Effector memory CD4-positive, alpha-beta T cell (primary cell): ENCODE results near the gene FGD4.

Experiments used
- DNase-seq, 3 donors: peaks; one replicate each; pipeline ENCODE4 v3.0.0-alpha.2; 2020
- H3K27ac ChIP-seq: 2 replicates; pipeline ENCODE4 v1.7.0; 2013; ENCODE audit warnings: mild to moderate bottlenecking, low read length, moderate library complexity; ENCODE audit not compliant: insufficient read depth, poor library complexity, severe bottlenecking
- H3K27me3 ChIP-seq: replicated peaks from 2 replicates; pipeline ENCODE4 v1.7.0; 2013; ENCODE audit warnings: mild to moderate bottlenecking, low read length; ENCODE audit not compliant: insufficient read depth, control insufficient read depth, poor library complexity, severe bottlenecking
- H3K36me3 ChIP-seq: 2 replicates; pipeline ENCODE4 v1.7.0; 2013; ENCODE audit warnings: mild to moderate bottlenecking, low read length, moderate library complexity; ENCODE audit not compliant: control insufficient read depth, insufficient read depth
- H3K4me1 ChIP-seq: 2 replicates; pipeline ENCODE4 v1.7.0; 2013; ENCODE audit warnings: low read length, mild to moderate bottlenecking; ENCODE audit not compliant: control insufficient read depth, insufficient read depth, poor library complexity, severe bottlenecking
- H3K4me3 ChIP-seq: 2 replicates; pipeline ENCODE4 v1.7.0; 2013; ENCODE audit warnings: low read length, low read depth, mild to moderate bottlenecking; ENCODE audit not compliant: insufficient read depth, poor library complexity, severe bottlenecking
- H3K9me3 ChIP-seq: 2 replicates; pipeline ENCODE4 v1.7.0; 2013; ENCODE audit warnings: mild to moderate bottlenecking, low read length, moderate library complexity; ENCODE audit not compliant: control insufficient read depth

Gene FGD4

GRCh38 chr12:32606443-32606842, 207.1 kb downstream of the FGD4 start:
- no peak overlapping the region for H3K27ac ChIP-seq
- no peak for DNase-seq
- H3K4me1 ChIP-seq: no peaks in the 10 kb centered on the region
- H3K36me3 ChIP-seq: no peaks in the 10 kb centered on the region
- H3K27me3 ChIP-seq: no peaks in the 10 kb centered on the region
- H3K9me3 ChIP-seq: no peaks in the 10 kb centered on the region
- H3K4me3 ChIP-seq: no peak overlapping the region

DNA sequence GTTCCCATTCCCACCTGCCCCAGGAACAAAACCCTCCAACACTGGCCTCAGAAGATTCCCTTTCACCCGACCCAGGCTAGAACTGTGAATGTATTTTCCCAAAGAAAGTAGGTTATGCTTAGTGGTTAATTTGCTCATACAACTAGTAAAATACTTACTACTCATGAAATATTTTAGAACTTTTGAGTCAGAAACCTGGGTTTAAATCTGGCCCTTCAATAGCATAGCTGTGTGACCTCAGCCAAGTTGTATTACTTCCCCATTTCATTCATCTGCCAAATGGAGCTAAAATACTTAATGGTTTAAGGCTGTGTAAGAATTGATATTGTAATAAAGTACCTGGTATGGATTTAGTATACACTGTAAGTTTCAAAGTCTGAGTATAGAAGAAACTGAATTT, 210.6 kb downstream of the FGD4 start:
- Histone ChIP-seq H3K9me3 (no peaks in the 10 kb centered on the region), H3K27me3 (no peaks in the 10 kb centered on the region), H3K36me3 (no peaks in the 10 kb centered on the region), H3K4me1 (no peaks in the 10 kb centered on the region), H3K27ac (no peak overlapping the region), H3K4me3 (no peak overlapping the region)
- no peak for DNase-seq

DNA sequence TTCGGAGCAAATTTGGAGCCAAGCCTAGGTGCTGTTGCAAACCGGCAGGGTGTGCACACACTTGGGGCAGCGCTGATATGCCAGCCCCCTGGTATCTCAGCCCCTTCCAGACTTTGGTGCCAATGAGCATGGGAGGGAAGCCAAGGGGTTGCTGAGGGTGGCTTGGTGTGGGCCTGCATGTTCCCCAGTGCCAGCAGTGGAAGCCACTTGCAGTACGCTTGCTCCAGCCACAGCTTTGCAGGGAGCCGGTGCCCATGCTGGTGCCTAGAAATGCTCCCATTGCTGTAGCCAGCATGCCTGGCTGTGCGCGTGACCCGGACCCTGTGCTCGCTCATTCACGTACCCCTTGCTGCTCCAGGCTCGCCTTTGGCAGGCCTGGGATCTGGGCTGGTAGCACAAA, 212.6 kb downstream of the FGD4 start:
- Histone ChIP-seq H3K36me3 (no peaks in the 10 kb centered on the region), H3K27me3 (no peaks in the 10 kb centered on the region), H3K27ac (no peak overlapping the region), H3K9me3 (no peaks in the 10 kb centered on the region), H3K4me3 (no peak overlapping the region), H3K4me1 (no peaks in the 10 kb centered on the region)
- no peak for DNase-seq

DNA sequence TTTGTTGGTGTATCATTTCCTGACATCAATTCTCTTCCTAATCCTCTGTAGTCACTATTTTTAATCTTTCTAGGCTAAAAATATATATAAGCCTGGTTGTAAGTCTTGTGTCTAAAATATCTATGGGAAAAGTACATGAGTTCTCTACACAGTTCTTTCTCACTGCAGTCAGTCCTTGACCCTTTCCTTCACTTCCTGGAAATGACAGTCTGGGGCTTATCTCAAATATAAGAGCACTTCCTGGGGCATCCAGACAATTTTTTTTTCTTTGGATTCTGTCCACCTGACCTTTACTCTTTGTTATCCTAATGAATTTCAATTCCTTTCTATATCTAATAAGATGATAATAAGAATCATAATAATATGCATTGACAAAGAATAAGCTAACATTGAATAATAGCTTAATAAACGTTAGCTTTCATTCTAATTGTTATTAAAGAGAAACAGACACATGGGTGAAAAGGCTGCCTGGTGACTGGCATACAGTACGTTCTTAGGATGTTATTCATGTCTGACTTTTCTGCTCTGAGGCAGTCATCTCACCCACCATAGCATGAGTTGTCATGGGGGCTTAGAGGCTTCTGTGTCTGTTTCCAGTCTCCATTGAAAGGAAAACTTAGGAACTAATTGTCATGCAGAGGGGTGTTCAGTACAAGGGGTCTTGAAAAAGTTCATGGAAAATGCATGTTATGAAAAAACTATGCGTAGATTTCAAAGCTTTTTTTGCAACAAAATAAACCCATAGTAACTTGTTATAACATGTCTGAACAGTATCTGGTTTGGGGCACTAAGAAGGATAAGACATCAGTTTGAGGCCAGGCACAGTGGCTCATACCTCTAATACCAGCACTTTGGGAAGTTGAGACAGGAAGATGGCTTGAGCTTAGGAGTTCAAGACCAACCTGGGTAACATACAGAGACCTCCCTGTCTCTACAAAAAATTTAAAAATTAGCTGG, 213.6 kb downstream of the FGD4 start:
- DNase-seq: no peak
- Histone ChIP-seq H3K9me3 (no peaks in the 10 kb centered on the region), H3K27me3 (no peaks in the 10 kb centered on the region), H3K4me3 (no peak overlapping the region), H3K4me1 (no peaks in the 10 kb centered on the region), H3K27ac (no peak overlapping the region), H3K36me3 (no peaks in the 10 kb centered on the region)

- Histone ChIP-seq H3K27ac (no peak overlapping the region), H3K4me1 (no peaks in the 10 kb centered on the region), H3K9me3 (no peaks in the 10 kb centered on the region), H3K27me3 (no peaks in the 10 kb centered on the region), H3K36me3 (no peaks in the 10 kb centered on the region), H3K4me3 (no peak overlapping the region)
- no peak for DNase-seq
Observed at GRCh38 chr12:32615441-32615840, 216.1 kb downstream of the FGD4 start.

GRCh38 chr12:32617534-32617933, 218.2 kb downstream of the FGD4 start:
- H3K27ac ChIP-seq: no peak overlapping the region
- DNase-seq: no peak
- no peaks in the 10 kb centered on the region for H3K36me3 ChIP-seq

GRCh38 chr12:32618115-32618514, 218.8 kb downstream of the FGD4 start:
- Histone ChIP-seq H3K4me3 (no peak overlapping the region), H3K9me3 (no peaks in the 10 kb centered on the region), H3K27me3 (no peaks in the 10 kb centered on the region), H3K36me3 (no peaks in the 10 kb centered on the region), H3K4me1 (no peaks in the 10 kb centered on the region), H3K27ac (no peak overlapping the region)
- DNase-seq: no peak

More at GRCh38 chr12:32617534-32617933, 218.2 kb downstream of the FGD4 start:
- Histone ChIP-seq H3K9me3 (no peaks in the 10 kb centered on the region), H3K27me3 (no peaks in the 10 kb centered on the region), H3K4me1 (no peaks in the 10 kb centered on the region), H3K4me3 (no peak overlapping the region)

DNA sequence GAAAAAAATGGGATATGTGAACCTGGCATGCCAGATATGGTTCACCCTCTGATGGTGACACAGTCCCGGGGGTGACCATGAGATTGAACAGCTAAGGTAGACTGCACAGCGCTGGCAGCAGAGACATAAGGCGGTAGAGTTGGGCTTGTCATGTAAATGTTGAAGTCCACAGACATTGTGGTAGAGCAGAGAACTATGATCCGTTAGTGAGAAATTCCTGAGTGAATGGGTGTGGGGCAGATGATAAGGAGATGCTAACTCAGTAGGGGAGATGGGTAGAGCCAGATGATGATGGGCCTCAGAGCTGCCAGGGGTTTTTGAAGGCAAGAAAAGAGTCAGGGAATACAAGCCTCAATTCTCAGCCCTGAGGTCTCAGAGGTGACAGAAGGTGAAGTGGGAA, 228.6 kb downstream of the FGD4 start:
- no peaks in the 10 kb centered on the region for H3K9me3 ChIP-seq
- H3K4me1 ChIP-seq: no peaks in the 10 kb centered on the region
- DNase-seq: no peak
- no peak overlapping the region for H3K27ac ChIP-seq
- H3K27me3 ChIP-seq: no peaks in the 10 kb centered on the region
- no peaks in the 10 kb centered on the region for H3K36me3 ChIP-seq
- H3K4me3 ChIP-seq: no peak overlapping the region

DNA sequence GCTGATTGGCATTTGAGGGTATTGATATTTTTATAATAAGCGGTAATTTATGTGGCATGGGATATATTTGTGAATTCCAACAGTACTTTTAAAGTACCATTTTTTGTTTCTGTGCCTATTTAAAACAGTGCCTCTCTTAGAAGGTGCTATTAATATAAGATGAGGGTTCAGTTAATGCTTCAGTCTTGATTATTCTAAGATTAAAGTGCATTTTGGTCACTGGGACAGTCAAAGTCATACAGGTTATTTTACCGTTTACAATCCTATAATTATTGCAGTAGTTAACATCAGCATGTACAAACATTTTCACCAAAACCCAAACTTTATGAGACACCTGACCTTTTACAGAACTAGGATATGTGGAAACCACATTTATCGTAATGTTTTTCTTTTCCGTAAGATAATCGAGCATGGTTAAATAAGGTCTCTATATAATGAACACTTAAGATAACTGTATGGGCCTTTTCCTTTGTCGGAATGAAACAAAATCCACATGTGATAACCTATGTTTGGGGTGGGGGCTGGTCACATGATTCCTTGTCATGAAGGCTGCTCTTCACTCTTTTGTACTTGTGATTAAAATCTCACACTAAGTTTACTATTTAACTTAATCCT, 242.0 kb downstream of the FGD4 start:
- H3K9me3 ChIP-seq: no peaks in the 10 kb centered on the region
- H3K27me3 ChIP-seq: no peaks in the 10 kb centered on the region
- H3K4me3 ChIP-seq: no peak overlapping the region
- H3K27ac ChIP-seq: no peak overlapping the region
- H3K4me1 ChIP-seq: no peaks in the 10 kb centered on the region
- DNase-seq: no peak
- no peaks in the 10 kb centered on the region for H3K36me3 ChIP-seq

- no peak overlapping the region for H3K27ac ChIP-seq
- H3K27me3 ChIP-seq: no peaks in the 10 kb centered on the region
- H3K9me3 ChIP-seq: no peaks in the 10 kb centered on the region
- DNase-seq: no peak
- no peaks in the 10 kb centered on the region for H3K36me3 ChIP-seq
- no peak overlapping the region for H3K4me3 ChIP-seq
- H3K4me1 ChIP-seq: no peaks in the 10 kb centered on the region
Observed at GRCh38 chr12:32644431-32644830, 245.1 kb downstream of the FGD4 start.
